GM12801 (cell line): ENCODE results near the gene ABCC1.

Experiments used
- CTCF ChIP-seq: IDR thresholded peaks from one replicate; pipeline ENCODE4 v1.5.1; 2011; ENCODE audit warnings: control low read depth; ENCODE audit not compliant: insufficient read length; ENCODE audit errors: extremely low read depth

Gene ABCC1

GRCh38 chr16:16021020-16021419, 71.6 kb downstream of the ABCC1 start:
- TF ChIP-seq CTCF: no peak

- no peak for TF ChIP-seq CTCF
Observed at GRCh38 chr16:16021646-16021987, 72.2 kb downstream of the ABCC1 start.

GRCh38 chr16:16021988-16022682, 72.7 kb downstream of the ABCC1 start:
- TF ChIP-seq CTCF: no peak

GRCh38 chr16:16022683-16023064, 73.3 kb downstream of the ABCC1 start:
- no peak for TF ChIP-seq CTCF

GRCh38 chr16:16025214-16025968, 76.0 kb downstream of the ABCC1 start:
- no peak for TF ChIP-seq CTCF

GRCh38 chr16:16027728-16028310, 78.4 kb downstream of the ABCC1 start:
- no peak for TF ChIP-seq CTCF

GRCh38 chr16:16028311-16028999, 79.0 kb downstream of the ABCC1 start:
- no peak for TF ChIP-seq CTCF
